ENCODE data around the gene SNX30. TPM values are rescaled to one million over a fixed set of nuclear protein-coding genes. Genes with fewer than 3 reads are reported as not detected.

Gene SNX30
- total RNA-seq, 1 experiment from 2014 or later = 3.5 TPM

Other genes with a start within 250 kb of the SNX30 start
- gene INIP, start 32.6 kb upstream of the SNX30 start, total RNA-seq (2014; rRNA removed; shearing (Covaris generic); ENCODE audit: low replicate concordance) = 8.3 and 16.4 TPM in 2 replicates
- not detected in 2 replicates for gene SLC46A2, start 140.1 kb downstream of the SNX30 start, total RNA-seq (2014; rRNA removed; shearing (Covaris generic); ENCODE audit: low replicate concordance)

All from Caki2 (cell line).